Keratinocyte (primary cell): Measurements from ENCODE around the gene TYW1B. TPM values are rescaled to one million over a fixed set of nuclear protein-coding genes. Genes with fewer than 3 reads are reported as not detected.
"Not testable (repeated sequence)": the region's sequence is repeated elsewhere in the genome, so short reads cannot be mapped to it uniquely, and the experiment has no call there.

ENCODE experiments used
- DNase-seq: peaks from one replicate; pipeline ENCODE4 v3.0.0-alpha.2; 2011; ENCODE audit warnings: low read depth, missing footprints, low spot score
- FAIRE-seq: peaks from 2 replicates; lab custom pipeline; 2011; peaks lifted over from hg19 to GRCh38; lab: Jason Lieb, UNC
- H2AFZ ChIP-seq: 2 replicates; pipeline ENCODE4 v1.6.0; 2012; ENCODE audit warnings: low read length, control low read depth, inconsistent platforms; ENCODE audit not compliant: control insufficient read depth
- H3K27ac ChIP-seq: 2 replicates; pipeline ENCODE4 v1.5.1; 2011; ENCODE audit warnings: low read length; ENCODE audit not compliant: control insufficient read depth, insufficient read depth
- H3K27me3 ChIP-seq: 3 replicates; pipeline ENCODE4 v1.6.0; 2011; ENCODE audit warnings: low read length; ENCODE audit not compliant: control insufficient read depth, insufficient read depth; ENCODE audit errors: extremely low read depth
- H3K36me3 ChIP-seq, 2 experiments: 2 replicates in 1 of 2; 3 replicates in 1 of 2; pipeline ENCODE4 v1.5.1; 2011; ENCODE audit warnings: low read length in 2 of 2, mild to moderate bottlenecking in 1 of 2; ENCODE audit not compliant: control insufficient read depth in 2 of 2, insufficient read depth in 2 of 2; ENCODE audit errors: extremely low read depth in 1 of 2
- H3K4me1 ChIP-seq: 3 replicates; pipeline ENCODE4 v1.5.1; 2011; ENCODE audit warnings: low read length; ENCODE audit not compliant: control insufficient read depth, insufficient read depth; ENCODE audit errors: extremely low read depth
- H3K4me2 ChIP-seq: 3 replicates; pipeline ENCODE4 v1.6.0; 2011; ENCODE audit warnings: low read depth, low read length; ENCODE audit not compliant: control insufficient read depth, insufficient read depth; ENCODE audit errors: extremely low read depth
- H3K4me3 ChIP-seq, 3 experiments: fragments of 200-600 bp in 1 of 3; sonication (generic) in 1 of 3; 2 replicates in 2 of 3; 3 replicates in 1 of 3; pipeline ENCODE4 v1.5.1; 2011 to 2016; ENCODE audit warnings: low read length in 3 of 3, mild to moderate bottlenecking in 3 of 3, control low read depth in 2 of 3, inconsistent platforms in 1 of 3, low read depth in 1 of 3, mixed read lengths in 1 of 3, mixed run types in 1 of 3, moderate library complexity in 1 of 3; ENCODE audit not compliant: control insufficient read depth in 2 of 3, insufficient read depth in 2 of 3; ENCODE audit errors: extremely low read depth in 1 of 3
- H3K79me2 ChIP-seq: 2 replicates; pipeline ENCODE4 v1.6.0; 2012; ENCODE audit warnings: low read length; ENCODE audit not compliant: control insufficient read depth, insufficient read depth
- H3K9ac ChIP-seq: 3 replicates; pipeline ENCODE4 v1.6.0; 2011; ENCODE audit warnings: low read length; ENCODE audit not compliant: control insufficient read depth, insufficient read depth; ENCODE audit errors: extremely low read depth
- H3K9me1 ChIP-seq: 3 replicates; pipeline ENCODE4 v1.6.0; 2011; ENCODE audit warnings: low read length; ENCODE audit not compliant: control insufficient read depth, insufficient read depth; ENCODE audit errors: extremely low read depth
- H3K9me3 ChIP-seq: 2 replicates; pipeline ENCODE4 v1.5.1; 2012; ENCODE audit warnings: low read depth, low read length; ENCODE audit not compliant: control insufficient read depth
- H4K20me1 ChIP-seq: 3 replicates; pipeline ENCODE4 v1.6.0; 2011; ENCODE audit warnings: low read length; ENCODE audit not compliant: control insufficient read depth, insufficient read depth; ENCODE audit errors: extremely low read depth
- EZH2 ChIP-seq: IDR thresholded peaks from one replicate; pipeline ENCODE4 v1.6.1; 2012; ENCODE audit warnings: inconsistent platforms, mild to moderate bottlenecking, low read length, moderate library complexity
- dilution Hi-C: fragments of 300-500 bp; cut with MboI; formaldehyde crosslinking; loops from one replicate; pipeline ENCODE4 v1.7.0; 2020; ENCODE audit warnings: low sequenced_read_pairs; ENCODE audit not compliant: extremely low pct_ligation_motif_present
- polyA plus RNA-seq, 5 experiments: library from polyadenylated mRNA; depleted of rRNA in 3 of 5; stranded (reverse) in 3 of 5; stranded (forward) in 1 of 5; unstranded in 1 of 5; fragments of >200 nt; gene quantifications; 1 replicate in 1 of 5; 2 replicates in 3 of 5; 3 replicates in 1 of 5; pipeline versions ENCODE4 v1.2.1 to v1.2.3, GENCODE V29; 2011 to 2012; ENCODE audit warnings: missing spikeins in 2 of 5, low read depth in 1 of 5, low replicate concordance in 1 of 5
- TF ChIP-seq, protein P1 (sequence below), 3 experiments: IDR thresholded peaks in 1 of 3; conservative IDR thresholded peaks in 1 of 3; optimal IDR thresholded peaks in 1 of 3; 2 replicates in 2 of 3; 3 replicates in 1 of 3; pipeline versions ENCODE3 to v1.5.1; 2011; ENCODE audit warnings: low read length in 3 of 3, mild to moderate bottlenecking in 3 of 3, moderate library complexity in 2 of 3, control low read depth in 1 of 3, inconsistent platforms in 1 of 3; ENCODE audit not compliant: insufficient read depth in 2 of 3; ENCODE audit errors: extremely low read depth in 1 of 3

TYW1B gene
- polyA plus RNA-seq, 1 donor (not counting 4 experiments of a cell fraction or from before 2014, with no cell fraction given), result 2.5 TPM

DNA sequence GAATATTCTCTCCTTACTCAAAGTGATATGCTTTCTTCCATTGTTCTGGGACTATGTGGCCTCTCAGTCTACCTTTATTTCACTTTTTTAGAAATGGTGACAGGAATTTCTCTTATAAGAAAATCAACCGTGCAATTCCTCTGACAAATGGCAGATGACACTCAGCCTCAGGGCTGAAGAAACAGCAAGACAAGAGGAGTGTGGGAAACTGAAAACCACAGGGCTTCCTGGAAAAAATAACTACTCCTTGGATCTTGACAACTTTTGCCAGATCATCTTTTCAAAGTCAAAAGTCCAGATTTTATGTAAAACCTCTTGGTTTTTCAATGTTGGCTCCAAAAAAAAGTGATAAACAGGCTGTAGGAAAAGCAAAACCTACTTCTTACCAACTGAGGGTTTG lies 121.5 kb downstream of the TYW1B start:
- no peaks in the 10 kb centered on the region for H3K9me1 ChIP-seq

GRCh38 chr7:72705693-72706092 lies 122.3 kb downstream of the TYW1B start:
- H3K9ac ChIP-seq, H3K79me2 ChIP-seq, H3K27ac ChIP-seq, DNase-seq, H3K9me1 ChIP-seq, H3K4me1 ChIP-seq, dilution Hi-C loops, H2AFZ ChIP-seq, H3K9me3 ChIP-seq, H3K4me3 ChIP-seq, H4K20me1 ChIP-seq, H3K4me2 ChIP-seq, H3K36me3 ChIP-seq, H3K27me3 ChIP-seq, FAIRE-seq: not testable (repeated sequence)

More for the DNA sequence above, 121.5 kb downstream of the TYW1B start:
- Histone ChIP-seq H2AFZ (no peak overlapping the region), H3K79me2 (no peaks in the 10 kb centered on the region), H3K27me3 (no peaks in the 10 kb centered on the region), H3K4me1 (no peaks in the 10 kb centered on the region), H3K4me3 (no peak overlapping the region), H3K4me2 (no peak overlapping the region), H3K9ac (no peak overlapping the region), H4K20me1 (no peaks in the 10 kb centered on the region), H3K36me3 (no peaks in the 10 kb centered on the region), H3K9me3 (no peaks in the 10 kb centered on the region), H3K27ac (no peak overlapping the region)
- DNase-seq (no peak), FAIRE-seq (no peak)
- no peak for TF ChIP-seq EZH2
- TF ChIP-seq, protein P1, sequence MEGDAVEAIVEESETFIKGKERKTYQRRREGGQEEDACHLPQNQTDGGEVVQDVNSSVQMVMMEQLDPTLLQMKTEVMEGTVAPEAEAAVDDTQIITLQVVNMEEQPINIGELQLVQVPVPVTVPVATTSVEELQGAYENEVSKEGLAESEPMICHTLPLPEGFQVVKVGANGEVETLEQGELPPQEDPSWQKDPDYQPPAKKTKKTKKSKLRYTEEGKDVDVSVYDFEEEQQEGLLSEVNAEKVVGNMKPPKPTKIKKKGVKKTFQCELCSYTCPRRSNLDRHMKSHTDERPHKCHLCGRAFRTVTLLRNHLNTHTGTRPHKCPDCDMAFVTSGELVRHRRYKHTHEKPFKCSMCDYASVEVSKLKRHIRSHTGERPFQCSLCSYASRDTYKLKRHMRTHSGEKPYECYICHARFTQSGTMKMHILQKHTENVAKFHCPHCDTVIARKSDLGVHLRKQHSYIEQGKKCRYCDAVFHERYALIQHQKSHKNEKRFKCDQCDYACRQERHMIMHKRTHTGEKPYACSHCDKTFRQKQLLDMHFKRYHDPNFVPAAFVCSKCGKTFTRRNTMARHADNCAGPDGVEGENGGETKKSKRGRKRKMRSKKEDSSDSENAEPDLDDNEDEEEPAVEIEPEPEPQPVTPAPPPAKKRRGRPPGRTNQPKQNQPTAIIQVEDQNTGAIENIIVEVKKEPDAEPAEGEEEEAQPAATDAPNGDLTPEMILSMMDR (optimal IDR thresholded peaks at IDR 0.05 in 1 of 3, IDR thresholded peaks at IDR 0.05 in 1 of 3, conservative IDR thresholded peaks at IDR 0.05 in 1 of 3; ENCODE audit: extremely low read depth in 1 of 3, insufficient read depth in 2 of 3, low read length in 3 of 3), result no peak
- dilution Hi-C loops, result no loop called here

GRCh38 chr7:72704894-72705293 lies 123.1 kb downstream of the TYW1B start:
- TF ChIP-seq, protein P1 (optimal IDR thresholded peaks at IDR 0.05 in 1 of 3, IDR thresholded peaks at IDR 0.05 in 1 of 3, conservative IDR thresholded peaks at IDR 0.05 in 1 of 3; ENCODE audit: extremely low read depth in 1 of 3, insufficient read depth in 2 of 3, low read length in 3 of 3), result no peak
- TF ChIP-seq EZH2, result no peak
- H3K9ac ChIP-seq, result no peak overlapping the region
- H2AFZ ChIP-seq, result no peak overlapping the region
- no peak overlapping the region for H3K27ac ChIP-seq
- H3K79me2 ChIP-seq, result no peaks in the 10 kb centered on the region
- H3K27me3 ChIP-seq, result no peaks in the 10 kb centered on the region
- H3K4me1 ChIP-seq, result no peaks in the 10 kb centered on the region
- no peak overlapping the region for H3K4me3 ChIP-seq
- H3K9me1 ChIP-seq, result no peaks in the 10 kb centered on the region
- dilution Hi-C loops, result no loop called here
- no peaks in the 10 kb centered on the region for H3K9me3 ChIP-seq
- no peaks in the 10 kb centered on the region for H3K36me3 ChIP-seq
- no peak for DNase-seq
- no peak overlapping the region for H3K4me2 ChIP-seq
- no peaks in the 10 kb centered on the region for H4K20me1 ChIP-seq
- FAIRE-seq, result no peak

GRCh38 chr7:72700548-72700947 lies 127.5 kb downstream of the TYW1B start:
- H3K36me3 ChIP-seq, H3K4me3 ChIP-seq, H3K4me1 ChIP-seq, H3K27ac ChIP-seq, H3K4me2 ChIP-seq, H3K9ac ChIP-seq, H2AFZ ChIP-seq, H3K27me3 ChIP-seq, DNase-seq, H4K20me1 ChIP-seq, dilution Hi-C loops, FAIRE-seq, H3K9me3 ChIP-seq, H3K9me1 ChIP-seq, H3K79me2 ChIP-seq: not testable (repeated sequence)
